GM06990 (cell line): Measurements from ENCODE around the gene KIAA0408.

Experiments used
- DNase-seq: peaks from one replicate; pipeline ENCODE4 v3.0.0-alpha.2; 2011; ENCODE audit not compliant: insufficient read length; ENCODE audit errors: extremely low read depth
- H3K27me3 ChIP-seq: replicated peaks from 2 replicates; pipeline ENCODE4 v1.6.0; 2011; ENCODE audit warnings: low read length; ENCODE audit not compliant: control insufficient read depth, insufficient read depth
- H3K36me3 ChIP-seq: 2 replicates; pipeline ENCODE4 v1.5.1; 2011; ENCODE audit warnings: low read length; ENCODE audit not compliant: control insufficient read depth, insufficient read depth
- H3K4me3 ChIP-seq: replicated peaks from 2 replicates; pipeline ENCODE4 v1.5.1; 2011; ENCODE audit warnings: low read depth, mild to moderate bottlenecking, control low read depth, low read length
- TF ChIP-seq, protein P1 (sequence below): IDR thresholded peaks from 2 replicates; pipeline ENCODE4 v1.5.1; 2011; ENCODE audit warnings: low read length, control low read depth, mild to moderate bottlenecking, inconsistent platforms; ENCODE audit not compliant: insufficient read depth, poor library complexity, severe bottlenecking

The KIAA0408 gene

DNA sequence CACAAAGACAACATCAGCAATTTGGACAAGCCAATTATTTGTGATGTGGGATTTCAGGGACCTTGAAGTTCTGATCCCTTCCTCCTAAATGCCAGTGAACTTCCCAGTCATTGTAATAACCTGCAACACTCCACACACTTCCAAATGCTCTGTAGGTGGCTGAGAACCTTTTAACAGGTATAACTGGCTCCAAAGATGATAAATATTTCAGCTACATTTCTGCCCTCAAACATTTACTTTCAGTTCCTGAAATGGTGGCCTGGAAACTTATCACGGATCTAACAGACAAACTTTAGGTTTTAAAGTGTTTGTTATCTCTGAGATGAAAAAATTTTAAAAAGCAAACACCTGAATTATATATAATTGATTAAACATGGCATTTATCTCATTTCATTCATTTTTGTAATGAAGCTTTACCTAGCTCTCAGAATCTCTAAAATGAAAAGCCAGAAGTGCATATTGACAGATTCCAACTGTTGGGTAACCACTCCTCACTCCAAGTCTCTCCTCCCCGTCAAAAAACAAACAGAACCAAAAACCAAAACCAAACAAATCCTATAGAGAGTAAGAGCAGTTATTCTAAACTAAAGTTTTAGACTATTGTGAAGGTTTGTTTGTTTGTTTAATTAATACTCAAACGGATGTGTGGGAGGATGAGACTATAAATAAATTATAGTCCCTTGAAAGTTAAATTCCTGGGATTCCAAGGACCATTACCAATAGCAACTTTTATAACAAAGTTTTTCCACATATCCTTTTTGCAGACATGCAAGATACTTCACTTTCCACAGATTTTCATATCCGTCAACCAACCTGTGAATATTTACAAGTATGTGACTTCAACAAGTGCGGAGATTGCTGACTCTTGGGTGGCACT, 12.4 kb upstream of the KIAA0408 start:
- H3K27me3 ChIP-seq: no peaks in the 10 kb centered on the region
- H3K36me3 ChIP-seq: no peaks in the 10 kb centered on the region

DNA sequence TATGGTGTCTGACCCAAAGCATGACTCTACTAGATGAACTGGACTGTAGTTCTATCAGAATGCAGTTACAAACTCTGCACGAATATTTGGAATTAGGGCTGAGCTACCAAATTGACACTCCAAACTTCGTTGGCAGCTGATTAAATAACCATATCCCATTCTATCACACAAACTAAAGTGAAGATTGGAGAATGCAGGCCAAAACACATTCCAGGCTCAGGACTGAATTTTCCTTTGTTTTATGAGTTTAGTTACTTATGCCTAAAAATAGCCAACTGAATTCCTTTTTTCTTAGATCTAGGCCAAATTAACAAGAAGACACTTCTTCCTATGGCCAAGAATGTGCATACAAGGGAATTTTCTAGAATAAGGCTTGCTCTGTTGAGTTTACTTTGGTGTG, 9.7 kb upstream of the KIAA0408 start:
- no peak overlapping the region for H3K4me3 ChIP-seq
- no peaks in the 10 kb centered on the region for H3K27me3 ChIP-seq
- no peaks in the 10 kb centered on the region for H3K36me3 ChIP-seq
- no peak for DNase-seq
- TF ChIP-seq, protein P1, sequence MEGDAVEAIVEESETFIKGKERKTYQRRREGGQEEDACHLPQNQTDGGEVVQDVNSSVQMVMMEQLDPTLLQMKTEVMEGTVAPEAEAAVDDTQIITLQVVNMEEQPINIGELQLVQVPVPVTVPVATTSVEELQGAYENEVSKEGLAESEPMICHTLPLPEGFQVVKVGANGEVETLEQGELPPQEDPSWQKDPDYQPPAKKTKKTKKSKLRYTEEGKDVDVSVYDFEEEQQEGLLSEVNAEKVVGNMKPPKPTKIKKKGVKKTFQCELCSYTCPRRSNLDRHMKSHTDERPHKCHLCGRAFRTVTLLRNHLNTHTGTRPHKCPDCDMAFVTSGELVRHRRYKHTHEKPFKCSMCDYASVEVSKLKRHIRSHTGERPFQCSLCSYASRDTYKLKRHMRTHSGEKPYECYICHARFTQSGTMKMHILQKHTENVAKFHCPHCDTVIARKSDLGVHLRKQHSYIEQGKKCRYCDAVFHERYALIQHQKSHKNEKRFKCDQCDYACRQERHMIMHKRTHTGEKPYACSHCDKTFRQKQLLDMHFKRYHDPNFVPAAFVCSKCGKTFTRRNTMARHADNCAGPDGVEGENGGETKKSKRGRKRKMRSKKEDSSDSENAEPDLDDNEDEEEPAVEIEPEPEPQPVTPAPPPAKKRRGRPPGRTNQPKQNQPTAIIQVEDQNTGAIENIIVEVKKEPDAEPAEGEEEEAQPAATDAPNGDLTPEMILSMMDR: no peak

More for the DNA sequence above, 12.4 kb upstream of the KIAA0408 start:
- TF ChIP-seq, protein P1: no peak
- H3K4me3 ChIP-seq: no peak overlapping the region
- no peak for DNase-seq

DNA sequence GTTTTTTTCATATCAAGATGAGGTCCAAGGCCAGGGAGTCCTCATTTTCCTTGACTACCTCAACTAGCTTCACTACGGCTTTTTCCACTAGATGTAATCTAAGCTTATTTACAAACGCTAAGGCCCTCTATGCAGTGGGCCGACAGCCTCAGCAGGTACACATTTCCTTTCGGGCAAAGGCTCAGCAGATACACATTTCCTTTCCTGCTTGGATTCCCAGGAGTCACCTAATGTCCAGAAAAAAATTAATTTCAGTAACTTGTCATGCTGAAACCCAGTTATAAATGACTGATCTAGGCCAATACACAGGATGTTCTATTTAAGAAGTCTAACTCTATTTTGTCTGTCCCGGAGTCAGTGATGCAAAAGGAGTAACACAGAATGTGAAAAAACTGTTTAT, 7.2 kb upstream of the KIAA0408 start:
- H3K4me3 ChIP-seq: no peak overlapping the region
- no peak for DNase-seq
- H3K27me3 ChIP-seq: no peaks in the 10 kb centered on the region
- TF ChIP-seq, protein P1: no peak
- no peaks in the 10 kb centered on the region for H3K36me3 ChIP-seq

DNA sequence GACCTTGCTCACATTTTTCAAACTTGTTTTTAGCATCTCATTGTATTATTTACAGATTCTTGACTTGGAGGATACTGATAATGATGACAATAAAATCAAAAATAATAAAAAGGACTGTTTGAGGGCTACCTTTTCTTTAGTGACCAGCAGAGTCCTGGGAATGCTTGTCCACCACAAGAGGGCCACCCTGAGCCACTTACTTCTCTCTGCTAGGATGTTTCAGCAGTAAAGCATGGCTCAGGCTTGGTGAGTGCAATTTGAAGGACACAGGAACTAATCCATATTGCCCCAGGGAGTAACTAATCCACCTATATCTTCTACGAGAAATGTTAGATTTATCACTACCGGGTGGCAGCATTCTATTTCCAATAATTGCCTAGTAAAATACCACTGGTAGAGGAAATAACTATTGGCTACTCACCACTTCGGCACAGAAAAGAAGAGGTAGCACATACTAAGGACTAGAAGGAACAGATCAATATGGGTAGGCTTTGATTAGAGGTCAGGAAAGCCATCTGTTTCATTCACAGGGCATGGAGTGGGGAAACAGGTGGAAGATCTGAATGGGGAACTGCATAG, 5.8 kb upstream of the KIAA0408 start:
- Histone ChIP-seq H3K36me3 (no peaks in the 10 kb centered on the region), H3K27me3 (no peaks in the 10 kb centered on the region), H3K4me3 (no peak overlapping the region)
- TF ChIP-seq, protein P1: peak; percentile 83
- DNase-seq: no peak

DNA sequence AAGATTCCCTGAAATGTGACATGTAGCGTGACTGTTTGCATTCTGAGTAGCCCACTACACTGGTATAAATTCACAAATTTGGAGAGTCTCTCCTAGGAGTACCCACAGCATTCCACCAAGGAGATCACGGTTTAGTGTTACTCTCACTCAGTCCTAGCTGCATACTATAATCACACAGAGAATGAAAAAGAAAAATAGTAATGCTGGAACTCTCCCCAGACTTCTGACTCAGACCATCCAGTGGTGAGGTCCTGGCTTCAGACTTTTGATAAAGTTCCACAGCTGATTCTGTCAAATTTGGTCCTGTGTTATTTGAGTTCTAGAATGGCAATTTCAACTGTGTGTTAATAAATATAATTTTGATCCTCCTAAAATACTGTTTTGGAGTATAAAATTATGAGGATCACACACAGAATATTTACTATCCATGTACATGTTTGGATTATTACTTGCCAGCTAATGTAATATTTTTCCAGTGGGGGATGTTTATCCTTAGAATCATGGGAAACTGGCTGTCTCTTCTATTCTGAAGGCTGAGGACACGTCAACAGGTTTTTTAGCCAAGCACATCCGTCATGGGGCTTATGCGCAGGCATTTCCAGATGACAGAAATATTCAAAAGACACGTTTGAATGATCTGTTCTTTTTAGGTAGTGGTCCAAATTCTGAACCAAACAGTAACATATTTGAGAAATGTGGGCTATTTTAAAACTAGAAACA, 5.1 kb upstream of the KIAA0408 start:
- Histone ChIP-seq H3K4me3 (no peak overlapping the region), H3K27me3 (no peaks in the 10 kb centered on the region), H3K36me3 (no peaks in the 10 kb centered on the region)
- TF ChIP-seq, protein P1: no peak
- DNase-seq: no peak
